Activated naive CD8-positive, alpha-beta T cell treated with anti-CD3 and anti-CD28 coated beads, Interleukin-2, amount 50 U/mL, for 24 hours (primary cell): ENCODE data around the gene P2RY12.

Experiments
- ATAC-seq: fragments of 150-1000 bp; cut with Tn5 transposase; one replicate; pipeline ENCODE4 v1.10.0; 2021
- DNase-seq: peaks from one replicate; pipeline ENCODE4 v3.0.0; 2021
- H3K27ac Mint-ChIP-seq: one replicate; pipeline ENCODE4 v1.8.0; 2021; ENCODE audit warnings: mild to moderate bottlenecking, mixed read lengths
- H3K27me3 Mint-ChIP-seq: one replicate; pipeline ENCODE4 v1.8.0; 2021; ENCODE audit warnings: mixed read lengths
- H3K36me3 Mint-ChIP-seq: one replicate; pipeline ENCODE4 v1.8.0; 2021; ENCODE audit warnings: low read depth, mixed read lengths
- H3K4me1 Mint-ChIP-seq: one replicate; pipeline ENCODE4 v1.8.0; 2021; ENCODE audit warnings: mixed read lengths
- H3K4me3 Mint-ChIP-seq: one replicate; pipeline ENCODE4 v1.8.0; 2021; ENCODE audit warnings: mild to moderate bottlenecking, moderate library complexity, mixed read lengths
- H3K9me3 Mint-ChIP-seq: one replicate; pipeline ENCODE4 v1.8.0; 2021; ENCODE audit warnings: mixed read lengths

P2RY12 gene

DNA sequence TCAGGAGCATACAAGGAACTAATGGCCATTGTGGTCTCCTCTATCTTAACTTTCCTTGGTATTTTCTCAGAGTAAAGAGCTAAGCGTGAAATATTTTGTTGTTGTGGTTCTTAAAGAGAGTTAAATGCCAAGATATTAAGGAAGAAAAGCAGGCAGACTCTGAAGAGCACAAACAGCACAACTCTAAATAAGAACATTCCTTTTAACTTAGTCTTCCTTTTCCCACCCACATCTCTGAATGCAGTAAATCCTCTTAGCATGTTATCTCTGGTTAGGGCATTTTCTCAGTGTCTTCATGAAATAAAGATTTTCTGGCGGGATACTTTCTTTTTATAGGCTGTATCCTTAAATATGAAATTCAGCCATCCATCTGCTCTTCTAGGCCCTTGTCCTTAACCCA, 69.4 kb downstream of the P2RY12 start:
- H3K27ac Mint-ChIP-seq: no peak overlapping the region
- H3K27me3 Mint-ChIP-seq: peaks cover 4% of the 10 kb centered on the region
- ATAC-seq (no peak), DNase-seq (no peak)
- H3K36me3 Mint-ChIP-seq: no peaks in the 10 kb centered on the region
- H3K4me1 Mint-ChIP-seq: peaks cover 26% of the 10 kb centered on the region
- H3K4me3 Mint-ChIP-seq: no peak overlapping the region
- H3K9me3 Mint-ChIP-seq: no peaks in the 10 kb centered on the region

DNA sequence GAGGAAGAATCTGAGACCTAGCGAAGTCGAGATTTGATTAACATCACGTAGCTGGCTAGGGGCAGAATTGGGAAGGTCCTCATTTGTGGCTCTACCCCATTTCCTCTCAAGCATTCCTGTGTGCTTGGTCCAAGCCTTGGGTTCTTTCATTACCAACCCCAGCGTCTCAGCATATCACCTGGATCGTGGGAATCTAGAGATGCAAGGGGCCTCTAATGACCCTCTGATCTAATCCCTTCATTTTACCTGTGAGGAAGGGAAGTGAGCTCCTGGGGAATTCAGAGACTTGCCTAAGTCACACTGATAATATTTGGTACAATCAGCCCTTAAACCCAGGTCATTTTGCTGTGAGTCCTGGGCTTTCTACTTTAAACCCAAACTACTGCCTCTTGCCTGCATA, 70.0 kb downstream of the P2RY12 start:
- no peaks in the 10 kb centered on the region for H3K36me3 Mint-ChIP-seq
- H3K27me3 Mint-ChIP-seq: peaks cover 4% of the 10 kb centered on the region
- no peak for ATAC-seq
- peaks cover 20% of the 10 kb centered on the region for H3K4me1 Mint-ChIP-seq
- no peak overlapping the region for H3K4me3 Mint-ChIP-seq
- no peaks in the 10 kb centered on the region for H3K9me3 Mint-ChIP-seq
- DNase-seq: no peak
- no peak overlapping the region for H3K27ac Mint-ChIP-seq

DNA sequence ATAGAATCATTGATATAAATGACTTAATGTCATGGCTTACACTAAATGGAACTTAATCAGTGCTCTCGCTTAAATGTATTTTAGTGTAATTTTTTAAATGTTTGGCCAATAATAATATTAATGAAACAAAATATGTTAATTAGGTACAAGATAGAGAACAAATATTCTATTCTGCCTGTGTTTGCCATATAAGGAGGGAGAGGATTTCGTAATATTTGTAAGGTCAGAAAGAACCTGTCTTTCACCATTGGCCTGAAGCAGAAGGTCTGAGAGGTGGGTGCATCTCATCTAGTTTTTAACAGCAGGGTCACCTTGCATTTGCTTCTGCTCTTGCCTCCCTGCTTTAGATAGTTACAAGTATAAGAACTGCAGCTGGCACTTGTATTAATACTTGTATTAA, 70.4 kb downstream of the P2RY12 start:
- DNase-seq (no peak), ATAC-seq (no peak)
- peaks cover 18% of the 10 kb centered on the region for H3K4me1 Mint-ChIP-seq
- no peak overlapping the region for H3K27ac Mint-ChIP-seq
- no peak overlapping the region for H3K4me3 Mint-ChIP-seq
- H3K9me3 Mint-ChIP-seq: no peaks in the 10 kb centered on the region
- H3K27me3 Mint-ChIP-seq: peaks cover 4% of the 10 kb centered on the region
- no peaks in the 10 kb centered on the region for H3K36me3 Mint-ChIP-seq

DNA sequence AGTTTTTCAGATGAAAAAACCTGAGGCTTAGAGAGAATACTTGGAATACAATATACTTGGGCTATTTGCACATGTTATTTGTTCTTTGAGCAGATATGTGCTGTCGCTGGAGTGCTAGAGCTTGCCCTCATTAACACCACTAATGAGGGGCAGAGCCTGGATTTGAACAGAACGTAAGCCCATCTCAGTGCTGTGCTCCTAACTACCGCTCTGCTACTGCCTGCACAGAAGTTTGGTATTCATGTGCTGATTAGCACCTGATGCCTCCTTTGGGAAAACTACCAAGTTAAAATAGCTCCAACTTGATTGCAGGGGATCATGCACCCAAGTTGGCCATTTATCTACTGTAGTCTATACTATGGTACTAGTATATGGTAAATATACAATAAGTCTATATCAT, 71.6 kb downstream of the P2RY12 start:
- ATAC-seq (no peak), DNase-seq (no peak)
- H3K4me1 Mint-ChIP-seq: peaks cover 22% of the 10 kb centered on the region
- no peak overlapping the region for H3K4me3 Mint-ChIP-seq
- no peak overlapping the region for H3K27ac Mint-ChIP-seq
- H3K27me3 Mint-ChIP-seq: peaks cover 4% of the 10 kb centered on the region
- H3K36me3 Mint-ChIP-seq: no peaks in the 10 kb centered on the region
- no peaks in the 10 kb centered on the region for H3K9me3 Mint-ChIP-seq

DNA sequence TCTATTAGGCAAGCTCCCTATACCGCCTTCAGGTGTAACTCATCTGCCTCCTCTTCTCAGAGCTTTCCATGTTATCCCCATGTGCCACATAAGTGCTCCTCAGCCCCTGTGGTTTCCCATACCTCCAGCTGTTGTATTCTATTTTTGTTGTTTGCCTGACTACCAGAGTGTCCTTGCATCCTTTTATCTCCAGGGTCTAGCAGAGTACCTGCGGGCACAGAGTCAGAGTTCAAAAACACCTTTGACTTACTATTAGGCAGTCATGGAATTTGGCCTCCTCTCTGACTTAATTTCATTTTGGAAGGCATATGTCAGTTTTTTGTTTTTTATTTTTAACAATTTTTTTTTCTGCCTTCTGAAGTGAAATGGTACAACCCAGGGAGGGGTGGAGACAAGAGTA, 75.0 kb downstream of the P2RY12 start:
- no peak for DNase-seq
- H3K27me3 Mint-ChIP-seq: no peaks in the 10 kb centered on the region
- peaks cover 42% of the 10 kb centered on the region for H3K4me1 Mint-ChIP-seq
- no peak overlapping the region for H3K27ac Mint-ChIP-seq
- H3K36me3 Mint-ChIP-seq: no peaks in the 10 kb centered on the region
- no peak for ATAC-seq
- no peaks in the 10 kb centered on the region for H3K9me3 Mint-ChIP-seq
- H3K4me3 Mint-ChIP-seq: no peak overlapping the region

DNA sequence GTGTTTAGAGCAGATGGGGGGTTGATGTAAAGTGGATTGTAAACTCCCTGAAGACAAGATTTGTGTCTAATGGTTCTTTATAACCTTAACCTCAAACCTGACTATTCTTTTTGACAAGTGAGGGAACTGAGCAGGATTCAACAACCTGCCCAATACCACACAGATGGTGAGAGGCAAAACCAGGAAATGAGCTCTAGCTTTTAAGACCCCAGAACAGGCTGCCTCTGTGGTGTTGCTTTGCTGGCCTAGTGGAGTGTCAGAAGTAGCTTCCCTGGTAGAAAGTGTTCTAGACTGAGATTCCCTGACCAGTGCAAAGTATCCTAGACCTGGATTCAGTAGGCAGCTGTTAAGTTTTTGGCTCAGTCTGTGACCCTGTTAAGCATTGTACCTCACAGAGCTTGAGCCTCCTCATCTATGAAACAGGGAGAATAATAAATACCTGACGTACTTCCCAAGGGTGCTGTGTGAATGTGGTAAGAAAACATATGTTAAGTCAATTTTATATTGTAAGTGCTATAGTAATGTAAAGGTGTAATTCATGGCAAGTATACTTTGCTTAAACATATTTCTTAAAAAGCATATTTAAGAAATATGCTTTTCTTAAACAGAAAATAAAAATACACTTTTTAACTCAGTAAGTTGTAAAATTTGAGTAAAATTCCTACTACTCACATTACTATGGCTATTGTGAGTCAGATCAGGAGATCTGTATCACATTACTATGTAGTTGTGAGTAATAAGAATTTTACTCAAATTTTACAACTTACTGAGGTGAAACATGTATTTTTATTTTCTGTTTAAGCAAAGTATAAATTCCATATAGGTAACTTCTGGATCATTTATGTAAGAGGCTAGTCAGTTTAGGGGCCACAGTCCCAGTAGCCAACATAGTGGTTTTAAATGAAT, 76.7 kb downstream of the P2RY12 start:
- DNase-seq (no peak), ATAC-seq (no peak)
- peaks cover 6% of the 10 kb centered on the region for H3K27me3 Mint-ChIP-seq
- H3K27ac Mint-ChIP-seq: peak overlapping the region; percentile 70
- no peak overlapping the region for H3K4me3 Mint-ChIP-seq
- H3K9me3 Mint-ChIP-seq: no peaks in the 10 kb centered on the region
- peaks cover 59% of the 10 kb centered on the region for H3K4me1 Mint-ChIP-seq
- peaks cover 2% of the 10 kb centered on the region for H3K36me3 Mint-ChIP-seq

DNA sequence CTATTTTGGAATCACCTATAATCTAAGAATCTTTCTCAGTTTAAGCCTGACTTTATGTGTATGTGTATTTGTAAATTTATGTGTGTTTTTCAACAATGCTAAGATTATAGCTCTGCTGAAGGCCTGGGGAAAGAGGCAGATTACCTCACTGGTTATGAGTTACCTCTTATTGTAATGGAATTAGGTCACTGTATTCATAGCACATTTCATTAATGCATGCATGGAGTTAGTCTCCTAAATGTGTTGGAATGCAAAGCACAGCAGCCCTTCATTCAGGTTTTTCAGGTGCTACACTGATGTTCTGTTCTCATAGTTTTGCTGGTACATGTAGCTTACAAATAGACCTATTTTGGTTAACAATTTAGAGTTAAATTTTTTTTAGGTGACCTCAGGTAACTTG, 77.4 kb downstream of the P2RY12 start:
- H3K9me3 Mint-ChIP-seq: no peaks in the 10 kb centered on the region

DNA sequence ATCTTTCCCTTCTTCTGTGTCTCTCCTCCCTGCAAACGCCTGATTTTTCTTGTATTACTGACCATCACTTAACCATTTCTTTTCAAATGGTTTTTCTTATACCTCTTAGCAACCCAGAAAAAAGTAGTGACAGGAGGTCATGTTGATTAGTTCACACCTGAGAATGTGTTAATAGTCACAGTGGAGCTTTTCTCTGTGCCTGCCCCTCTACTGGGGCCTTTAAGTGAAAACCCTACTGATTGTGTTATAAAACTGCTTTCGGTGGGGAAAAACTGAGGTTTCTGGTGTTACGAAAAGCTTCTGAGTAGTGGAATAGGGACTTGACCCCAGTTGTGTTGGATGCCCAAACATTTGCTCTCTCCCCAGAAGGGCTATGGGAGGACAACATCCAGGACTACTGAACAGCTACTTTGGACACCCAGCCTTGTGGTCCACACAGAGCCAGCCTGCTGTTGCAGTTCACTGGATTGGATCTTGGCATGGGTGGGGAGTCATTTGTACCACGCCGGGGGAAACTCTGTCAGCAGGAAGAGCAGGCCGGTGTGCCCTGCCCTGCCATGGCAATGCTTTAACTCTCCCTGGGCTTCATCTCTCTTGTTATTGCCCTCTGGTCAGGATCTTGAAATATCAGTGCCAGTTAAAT, 78.3 kb downstream of the P2RY12 start:
- Mint-ChIP-seq H3K27me3 (peaks cover 14% of the 10 kb centered on the region), H3K27ac (peak overlapping the region; percentile 85), H3K4me1 (peaks cover 72% of the 10 kb centered on the region), H3K9me3 (no peaks in the 10 kb centered on the region), H3K4me3 (peak overlapping the region; percentile 52), H3K36me3 (peaks cover 2% of the 10 kb centered on the region)
- DNase-seq (no peak), ATAC-seq (no peak)

More for the DNA sequence above, 77.4 kb downstream of the P2RY12 start:
- DNase-seq: no peak
- ATAC-seq: no peak
- Mint-ChIP-seq H3K36me3 (peaks cover 2% of the 10 kb centered on the region), H3K27me3 (peaks cover 11% of the 10 kb centered on the region), H3K4me3 (no peak overlapping the region), H3K27ac (peak overlapping the region; percentile 85), H3K4me1 (peaks cover 64% of the 10 kb centered on the region)

DNA sequence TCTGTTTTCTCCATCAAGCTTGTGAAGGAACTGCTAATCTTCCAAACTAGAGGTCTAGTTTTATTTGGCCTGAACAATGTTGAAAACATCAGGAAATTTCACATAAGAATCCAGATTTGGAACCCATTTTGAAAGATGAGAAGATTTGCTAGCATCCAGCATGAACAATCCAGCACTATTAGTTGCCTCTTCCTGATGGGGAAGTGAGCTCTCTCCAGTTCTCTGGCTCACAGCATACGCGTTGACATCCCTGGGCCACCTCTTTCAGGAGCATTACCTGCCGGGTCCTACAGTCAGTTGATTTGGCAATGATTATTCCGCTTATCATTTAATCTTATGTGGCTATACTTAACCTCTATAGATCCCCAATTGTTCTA, 78.8 kb downstream of the P2RY12 start:
- ATAC-seq (no peak), DNase-seq (no peak)
- Mint-ChIP-seq H3K9me3 (no peaks in the 10 kb centered on the region), H3K4me1 (peaks cover 76% of the 10 kb centered on the region), H3K27me3 (peaks cover 16% of the 10 kb centered on the region), H3K27ac (peak overlapping the region; percentile 85), H3K4me3 (peak overlapping the region; percentile 52), H3K36me3 (peaks cover 2% of the 10 kb centered on the region)

DNA sequence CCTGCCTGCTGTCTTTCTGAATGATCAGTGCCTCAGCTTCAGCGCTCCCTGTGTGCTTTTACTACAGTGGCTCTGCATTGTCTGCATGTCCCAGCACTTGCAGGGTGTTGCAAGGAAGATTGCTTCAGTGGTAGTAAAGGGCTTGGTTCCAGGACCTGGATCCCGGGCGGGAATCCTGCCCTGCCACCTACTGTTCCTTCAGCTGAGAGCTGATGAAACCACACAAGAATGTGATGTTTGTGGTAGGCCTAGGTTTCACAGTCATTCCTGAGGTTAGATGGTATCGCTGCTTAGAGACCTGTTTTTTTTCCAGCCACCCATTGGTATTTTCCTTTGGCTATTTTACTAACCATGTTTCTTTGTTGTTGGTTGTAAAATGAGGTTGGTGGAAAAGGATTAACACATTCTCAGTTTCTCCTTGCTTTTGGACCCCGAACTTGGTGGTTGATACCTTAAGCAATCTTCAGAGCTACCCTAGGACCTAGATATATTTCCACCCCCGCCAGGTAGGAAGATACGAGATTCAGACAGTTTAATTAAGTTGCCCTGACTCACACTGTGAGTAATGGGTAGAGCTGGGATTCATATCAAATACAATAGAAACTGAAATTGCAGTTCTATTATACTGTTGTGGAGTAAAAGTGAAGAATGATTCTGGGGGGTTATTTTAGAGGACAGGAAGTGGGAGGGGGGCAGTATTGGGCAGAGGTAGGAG, 79.3 kb downstream of the P2RY12 start:
- DNase-seq (no peak), ATAC-seq (peak; percentile 90)
- peaks cover 18% of the 10 kb centered on the region for H3K27me3 Mint-ChIP-seq
- peaks cover 80% of the 10 kb centered on the region for H3K4me1 Mint-ChIP-seq
- peak overlapping the region; percentile 85 for H3K27ac Mint-ChIP-seq
- peaks cover 2% of the 10 kb centered on the region for H3K36me3 Mint-ChIP-seq
- peak overlapping the region; percentile 52 for H3K4me3 Mint-ChIP-seq
- no peaks in the 10 kb centered on the region for H3K9me3 Mint-ChIP-seq

DNA sequence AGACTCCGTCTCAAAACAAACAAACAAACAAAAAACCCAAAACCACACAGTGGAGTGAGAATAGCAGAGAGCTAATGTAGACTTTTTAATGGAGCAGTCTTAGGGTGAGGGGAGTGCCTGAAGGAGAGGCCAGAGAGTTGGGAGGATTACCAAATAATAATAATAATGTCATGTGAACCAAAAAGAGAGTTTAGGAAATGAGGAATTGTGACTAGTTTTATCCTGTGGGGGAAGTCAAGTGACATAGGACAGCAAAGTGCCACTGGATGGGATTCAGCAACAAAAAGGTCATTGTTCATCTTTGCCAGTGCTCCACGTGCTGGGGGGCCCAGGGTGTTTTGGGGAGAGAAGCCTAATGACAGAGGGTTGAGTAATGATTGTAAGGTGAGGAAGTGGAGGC, 80.8 kb downstream of the P2RY12 start:
- Mint-ChIP-seq H3K4me3 (no peak overlapping the region), H3K27ac (peak overlapping the region; percentile 86), H3K4me1 (peaks cover 78% of the 10 kb centered on the region), H3K9me3 (no peaks in the 10 kb centered on the region), H3K27me3 (peaks cover 18% of the 10 kb centered on the region), H3K36me3 (peaks cover 2% of the 10 kb centered on the region)
- ATAC-seq (no peak), DNase-seq (no peak)

DNA sequence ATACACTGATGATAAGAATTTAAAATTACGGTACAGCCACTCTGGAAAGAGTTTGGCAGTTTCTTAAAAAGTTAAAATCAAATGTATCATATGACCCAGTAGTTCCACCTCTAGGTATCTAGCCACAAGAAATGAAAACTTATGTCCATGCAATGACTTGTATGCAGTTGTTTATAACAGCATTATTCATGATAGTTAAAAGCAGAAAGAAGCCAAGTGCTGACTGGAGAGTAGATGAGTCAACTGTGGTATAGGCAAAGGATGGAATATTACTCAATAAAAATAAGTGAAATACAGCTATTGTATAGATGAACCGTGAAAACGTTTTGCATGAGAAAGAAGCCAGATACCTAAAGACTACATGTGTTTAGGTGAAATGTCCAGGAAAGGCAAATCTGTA, 82.8 kb downstream of the P2RY12 start:
- Mint-ChIP-seq H3K4me1 (peaks cover 60% of the 10 kb centered on the region), H3K27me3 (peaks cover 18% of the 10 kb centered on the region), H3K4me3 (no peak overlapping the region), H3K9me3 (no peaks in the 10 kb centered on the region), H3K27ac (no peak overlapping the region), H3K36me3 (peaks cover 2% of the 10 kb centered on the region)
- DNase-seq: no peak
- peak; percentile 18 for ATAC-seq

DNA sequence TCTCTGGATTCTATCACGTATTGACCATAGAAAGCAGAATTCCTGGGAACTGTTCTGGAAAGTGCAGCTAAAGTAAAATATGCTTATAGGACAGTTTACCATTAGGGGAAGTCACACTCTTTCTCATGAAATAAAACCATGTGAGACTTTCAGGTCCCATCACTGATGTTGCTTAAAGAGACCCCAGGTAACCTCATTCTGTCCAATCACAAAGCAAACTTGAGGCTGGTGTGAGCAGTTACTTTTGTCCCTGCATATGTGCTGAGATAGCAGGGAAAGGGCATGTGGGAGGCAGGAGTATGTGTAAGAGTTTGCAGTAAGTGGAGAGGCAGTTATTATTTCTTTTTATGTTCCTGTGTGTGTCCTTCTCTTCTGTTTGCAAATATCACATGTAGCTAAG, 84.0 kb downstream of the P2RY12 start:
- no peak overlapping the region for H3K4me3 Mint-ChIP-seq
- ATAC-seq (no peak), DNase-seq (no peak)
- H3K9me3 Mint-ChIP-seq: no peaks in the 10 kb centered on the region
- H3K27me3 Mint-ChIP-seq: peaks cover 18% of the 10 kb centered on the region
- peaks cover 47% of the 10 kb centered on the region for H3K4me1 Mint-ChIP-seq
- peaks cover 2% of the 10 kb centered on the region for H3K36me3 Mint-ChIP-seq
- no peak overlapping the region for H3K27ac Mint-ChIP-seq

DNA sequence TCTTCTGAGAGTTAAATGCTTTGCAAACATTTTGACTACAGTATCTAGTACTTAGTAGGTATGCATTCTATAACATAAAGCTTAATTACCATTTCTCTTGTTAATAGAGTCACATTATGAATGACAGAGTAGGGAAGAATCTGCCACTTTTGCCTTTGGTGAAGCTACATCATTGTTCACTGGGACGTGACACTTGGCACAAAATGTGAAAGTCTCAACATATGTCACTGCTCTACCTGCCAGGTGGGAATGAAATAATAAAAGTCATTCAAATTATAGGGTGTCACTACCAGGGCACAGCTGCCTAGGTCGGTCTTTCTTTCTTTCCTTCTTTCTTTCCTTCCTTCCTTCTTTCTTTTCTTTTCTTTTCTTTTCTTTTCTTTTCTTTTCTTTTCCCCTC, 85.5 kb downstream of the P2RY12 start:
- H3K9me3 Mint-ChIP-seq: no peaks in the 10 kb centered on the region
- peaks cover 32% of the 10 kb centered on the region for H3K4me1 Mint-ChIP-seq
- H3K36me3 Mint-ChIP-seq: peaks cover 2% of the 10 kb centered on the region
- peaks cover 18% of the 10 kb centered on the region for H3K27me3 Mint-ChIP-seq
- no peak for DNase-seq
- no peak overlapping the region for H3K4me3 Mint-ChIP-seq
- H3K27ac Mint-ChIP-seq: no peak overlapping the region
- no peak for ATAC-seq

DNA sequence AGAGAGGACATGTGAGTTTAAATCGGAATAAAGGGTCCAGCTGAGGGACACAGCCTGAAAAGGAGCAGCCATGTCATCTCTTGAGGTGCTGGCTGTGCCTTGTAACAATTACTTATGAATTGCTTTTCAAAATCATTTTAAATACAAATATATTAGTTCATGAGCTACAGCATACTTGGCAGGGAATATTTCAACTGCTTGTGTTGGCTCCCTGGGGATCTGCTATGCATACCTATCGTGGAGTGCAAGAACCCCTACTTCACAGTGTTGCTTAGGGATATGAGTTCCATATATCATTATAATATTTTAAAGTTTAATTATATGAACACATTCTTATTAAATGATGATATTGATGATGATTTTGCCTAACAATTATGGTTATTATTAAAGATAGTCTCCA, 87.1 kb downstream of the P2RY12 start:
- DNase-seq: no peak
- no peak overlapping the region for H3K4me3 Mint-ChIP-seq

More for the DNA sequence above, 87.1 kb downstream of the P2RY12 start:
- peaks cover 8% of the 10 kb centered on the region for H3K27me3 Mint-ChIP-seq
- peaks cover 17% of the 10 kb centered on the region for H3K4me1 Mint-ChIP-seq
- no peak for ATAC-seq
- H3K27ac Mint-ChIP-seq: no peak overlapping the region
- no peaks in the 10 kb centered on the region for H3K36me3 Mint-ChIP-seq
- no peaks in the 10 kb centered on the region for H3K9me3 Mint-ChIP-seq
